HEK293 (cell line): ENCODE measurements around the gene FGF12.

ENCODE experiments used
- MYNN ChIP-seq: fragments of 450-650 bp; formaldehyde crosslinking; IDR thresholded peaks from 2 replicates; pipeline ENCODE4 v1.5.1; 2016; ENCODE audit warnings: missing biosample characterization, missing genetic modification characterization, borderline replicate concordance
- ZNF248 ChIP-seq: fragments of 450-650 bp; formaldehyde crosslinking; IDR thresholded peaks from 2 replicates; pipeline ENCODE4 v1.5.1; 2017; ENCODE audit warnings: missing biosample characterization, missing genetic modification characterization
- ZNF274 ChIP-seq, 2 experiments: fragments of 200-500 bp in 1 of 2; fragments of 450-650 bp in 1 of 2; sonication (Bioruptor generic) in 1 of 2; formaldehyde crosslinking in 1 of 2; IDR thresholded peaks; 2 replicates each; pipeline versions ENCODE4 v1.5.1 to v1.6.1; 2014 to 2016; ENCODE audit warnings: borderline replicate concordance in 1 of 2, inconsistent platforms in 1 of 2, low read length in 1 of 2, missing biosample characterization in 1 of 2, missing genetic modification characterization in 1 of 2
- ZNF585B ChIP-seq: fragments of 450-650 bp; formaldehyde crosslinking; IDR thresholded peaks from 2 replicates; pipeline ENCODE4 v1.5.1; 2016; ENCODE audit warnings: missing biosample characterization, missing genetic modification characterization
- ZNF792 ChIP-seq: fragments of 450-650 bp; formaldehyde crosslinking; IDR thresholded peaks from 2 replicates; pipeline ENCODE4 v1.5.1; 2016; ENCODE audit warnings: missing biosample characterization, missing genetic modification characterization
- TF ChIP-seq, protein P1 (sequence below): fragments of 450-650 bp; formaldehyde crosslinking; IDR thresholded peaks from 2 replicates; pipeline ENCODE4 v1.5.1; 2016; ENCODE audit warnings: missing biosample characterization, missing genetic modification characterization

DNA sequence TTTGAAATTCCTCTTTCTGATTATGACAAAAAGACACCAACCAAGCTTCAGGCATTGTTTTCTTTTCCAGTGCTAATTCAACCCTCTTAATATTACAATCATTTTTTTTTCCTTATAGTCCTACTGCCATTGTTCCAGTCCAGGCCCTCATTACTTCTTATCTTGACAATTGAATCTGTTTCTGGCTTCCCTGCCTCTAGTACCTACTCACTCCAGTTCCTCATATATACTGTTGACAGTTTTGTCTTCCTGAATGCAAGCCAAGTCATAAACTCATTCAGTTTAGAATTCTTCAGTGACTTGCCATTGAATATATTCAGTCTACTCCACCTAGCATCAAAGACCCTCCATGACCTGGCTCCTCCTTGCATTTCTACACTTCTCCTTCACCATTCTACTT, 507.4 kb downstream of the FGF12 start:
- no peak for TF ChIP-seq ZNF792 (tag by site-specific recombination)
- no peak for TF ChIP-seq ZNF248 (tag by site-specific recombination)
- no peak for TF ChIP-seq ZNF585B (tag by site-specific recombination)
- TF ChIP-seq, protein P1, sequence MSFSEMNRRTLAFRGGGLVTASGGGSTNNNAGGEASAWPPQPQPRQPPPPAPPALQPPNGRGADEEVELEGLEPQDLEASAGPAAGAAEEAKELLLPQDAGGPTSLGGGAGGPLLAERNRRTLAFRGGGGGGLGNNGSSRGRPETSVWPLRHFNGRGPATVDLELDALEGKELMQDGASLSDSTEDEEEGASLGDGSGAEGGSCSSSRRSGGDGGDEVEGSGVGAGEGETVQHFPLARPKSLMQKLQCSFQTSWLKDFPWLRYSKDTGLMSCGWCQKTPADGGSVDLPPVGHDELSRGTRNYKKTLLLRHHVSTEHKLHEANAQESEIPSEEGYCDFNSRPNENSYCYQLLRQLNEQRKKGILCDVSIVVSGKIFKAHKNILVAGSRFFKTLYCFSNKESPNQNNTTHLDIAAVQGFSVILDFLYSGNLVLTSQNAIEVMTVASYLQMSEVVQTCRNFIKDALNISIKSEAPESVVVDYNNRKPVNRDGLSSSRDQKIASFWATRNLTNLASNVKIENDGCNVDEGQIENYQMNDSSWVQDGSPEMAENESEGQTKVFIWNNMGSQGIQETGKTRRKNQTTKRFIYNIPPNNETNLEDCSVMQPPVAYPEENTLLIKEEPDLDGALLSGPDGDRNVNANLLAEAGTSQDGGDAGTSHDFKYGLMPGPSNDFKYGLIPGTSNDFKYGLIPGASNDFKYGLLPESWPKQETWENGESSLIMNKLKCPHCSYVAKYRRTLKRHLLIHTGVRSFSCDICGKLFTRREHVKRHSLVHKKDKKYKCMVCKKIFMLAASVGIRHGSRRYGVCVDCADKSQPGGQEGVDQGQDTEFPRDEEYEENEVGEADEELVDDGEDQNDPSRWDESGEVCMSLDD, result no peak
- TF ChIP-seq MYNN (tag by site-specific recombination), result no peak
- no peak for TF ChIP-seq ZNF274 (IDR thresholded peaks at IDR 0.05; ENCODE audit: low read length)
- no peak for TF ChIP-seq ZNF274 (tag by site-specific recombination; IDR thresholded peaks at IDR 0.05; ENCODE audit: borderline replicate concordance)
